Mucosa of stomach (tissue), 1 donor: ENCODE results near the gene LOXL4.

Experiments used
- H3K27me3 ChIP-seq: one replicate; pipeline ENCODE4 v1.7.0; 2013; ENCODE audit warnings: mild to moderate bottlenecking, low read length; ENCODE audit not compliant: control insufficient read depth, insufficient read depth
- H3K36me3 ChIP-seq: one replicate; pipeline ENCODE4 v1.7.0; 2013; ENCODE audit warnings: low read length; ENCODE audit not compliant: control insufficient read depth, insufficient read depth
- H3K4me1 ChIP-seq: one replicate; pipeline ENCODE4 v1.7.0; 2013; ENCODE audit warnings: mild to moderate bottlenecking, low read length; ENCODE audit not compliant: control insufficient read depth, insufficient read depth
- H3K4me3 ChIP-seq: one replicate; pipeline ENCODE4 v1.7.0; 2013; ENCODE audit warnings: low read length
- H3K9ac ChIP-seq: one replicate; pipeline ENCODE4 v1.7.0; 2013; ENCODE audit warnings: mild to moderate bottlenecking, low read length, moderate library complexity
- H3K9me3 ChIP-seq: one replicate; pipeline ENCODE4 v1.7.0; 2013; ENCODE audit warnings: mild to moderate bottlenecking, low read length, moderate library complexity; ENCODE audit not compliant: control insufficient read depth
- donor health status: Pancreatic carcinoma.

LOXL4 gene

GRCh38 chr10:98306501-98306900 is 38.5 kb upstream of the LOXL4 start:
- H3K9ac ChIP-seq = no peak overlapping the region
- no peaks in the 10 kb centered on the region for H3K9me3 ChIP-seq
- no peaks in the 10 kb centered on the region for H3K36me3 ChIP-seq
- H3K4me1 ChIP-seq = peaks cover 5% of the 10 kb centered on the region
- no peak overlapping the region for H3K4me3 ChIP-seq
- peaks cover 3% of the 10 kb centered on the region for H3K27me3 ChIP-seq

- Histone ChIP-seq H3K9me3 (no peaks in the 10 kb centered on the region), H3K9ac (no peak overlapping the region), H3K4me1 (no peaks in the 10 kb centered on the region), H3K27me3 (peaks cover 3% of the 10 kb centered on the region), H3K36me3 (no peaks in the 10 kb centered on the region), H3K4me3 (no peak overlapping the region)
These were observed 35.6 kb upstream of the LOXL4 start for GRCh38 chr10:98303569-98303968.

DNA sequence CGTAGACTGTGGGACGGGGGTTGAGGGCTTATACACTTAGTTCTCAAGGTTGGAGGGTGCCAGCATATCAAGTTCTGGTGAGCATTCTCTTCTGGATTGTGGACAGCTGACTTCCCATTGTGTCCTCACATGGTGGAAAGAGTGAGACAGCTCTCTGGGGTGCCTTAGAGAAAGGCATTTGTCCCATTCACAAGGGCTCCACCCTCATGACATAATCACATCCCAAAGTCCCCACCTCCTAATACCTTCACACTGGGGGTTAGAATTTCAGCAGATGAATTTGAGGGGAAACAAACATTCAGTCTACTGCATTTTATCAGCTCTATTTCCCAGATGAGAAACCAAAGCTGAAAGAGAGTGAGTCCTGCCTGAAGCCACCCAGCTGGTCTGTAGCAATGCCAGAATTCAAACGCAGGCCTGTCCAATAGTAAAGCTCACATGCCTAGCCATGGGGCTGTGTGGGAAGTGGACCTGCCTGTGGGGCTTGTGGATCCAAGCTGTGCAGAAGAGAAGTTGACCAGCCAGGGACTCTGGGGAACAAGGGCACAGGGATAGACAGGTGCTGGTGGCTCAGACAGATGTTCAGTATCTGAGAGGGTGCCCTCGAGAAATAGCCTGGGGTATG is 34.9 kb upstream of the LOXL4 start:
- Histone ChIP-seq H3K9me3 (no peaks in the 10 kb centered on the region), H3K36me3 (no peaks in the 10 kb centered on the region), H3K4me1 (no peaks in the 10 kb centered on the region), H3K4me3 (no peak overlapping the region), H3K27me3 (peaks cover 3% of the 10 kb centered on the region), H3K9ac (no peak overlapping the region)

GRCh38 chr10:98301664-98302319 is 33.8 kb upstream of the LOXL4 start:
- H3K9ac ChIP-seq = no peak overlapping the region
- no peak overlapping the region for H3K4me3 ChIP-seq
- H3K27me3 ChIP-seq = peaks cover 7% of the 10 kb centered on the region
- H3K4me1 ChIP-seq = no peaks in the 10 kb centered on the region
- H3K9me3 ChIP-seq = no peaks in the 10 kb centered on the region
- no peaks in the 10 kb centered on the region for H3K36me3 ChIP-seq

DNA sequence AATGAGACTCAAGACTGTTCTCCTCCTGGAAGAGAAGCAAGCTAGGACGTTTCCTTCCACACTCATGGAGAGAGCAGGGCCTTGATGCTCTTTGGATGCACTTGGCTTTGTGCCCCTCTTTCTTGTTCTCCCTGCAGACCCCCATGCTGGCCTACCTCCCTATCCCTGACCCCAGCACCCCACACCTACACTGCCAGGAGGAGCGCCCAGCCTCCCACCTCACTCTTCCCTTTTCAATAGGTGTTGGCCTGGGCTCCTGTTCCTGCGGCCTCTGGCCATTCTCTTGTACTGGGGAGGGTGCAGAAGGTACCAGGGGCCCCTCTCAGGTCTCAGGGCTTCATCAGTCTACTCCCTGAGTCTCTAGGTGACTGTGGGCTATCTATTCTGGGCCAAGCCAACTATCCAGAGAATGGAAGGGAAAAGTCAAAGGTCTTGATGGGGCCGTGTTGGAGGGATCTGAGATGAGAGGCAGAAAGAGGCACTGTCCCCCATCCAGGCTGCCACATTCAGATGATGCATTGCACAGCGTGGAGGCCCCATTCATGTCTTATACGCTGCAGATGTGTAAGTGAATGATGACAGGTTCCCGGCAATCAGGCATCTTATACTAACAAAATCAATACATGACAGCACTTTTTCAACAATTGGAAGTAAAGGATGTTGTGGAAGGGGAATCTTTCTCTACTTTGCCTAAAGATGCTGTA is 32.7 kb upstream of the LOXL4 start:
- Histone ChIP-seq H3K36me3 (no peaks in the 10 kb centered on the region), H3K9ac (no peak overlapping the region), H3K27me3 (peaks cover 8% of the 10 kb centered on the region), H3K9me3 (no peaks in the 10 kb centered on the region), H3K4me3 (no peak overlapping the region), H3K4me1 (no peaks in the 10 kb centered on the region)

- peaks cover 8% of the 10 kb centered on the region for H3K27me3 ChIP-seq
- no peak overlapping the region for H3K4me3 ChIP-seq
- H3K9me3 ChIP-seq = no peaks in the 10 kb centered on the region
- no peaks in the 10 kb centered on the region for H3K4me1 ChIP-seq
- H3K9ac ChIP-seq = no peak overlapping the region
- H3K36me3 ChIP-seq = no peaks in the 10 kb centered on the region
These were observed 31.3 kb upstream of the LOXL4 start for GRCh38 chr10:98299341-98299740.

DNA sequence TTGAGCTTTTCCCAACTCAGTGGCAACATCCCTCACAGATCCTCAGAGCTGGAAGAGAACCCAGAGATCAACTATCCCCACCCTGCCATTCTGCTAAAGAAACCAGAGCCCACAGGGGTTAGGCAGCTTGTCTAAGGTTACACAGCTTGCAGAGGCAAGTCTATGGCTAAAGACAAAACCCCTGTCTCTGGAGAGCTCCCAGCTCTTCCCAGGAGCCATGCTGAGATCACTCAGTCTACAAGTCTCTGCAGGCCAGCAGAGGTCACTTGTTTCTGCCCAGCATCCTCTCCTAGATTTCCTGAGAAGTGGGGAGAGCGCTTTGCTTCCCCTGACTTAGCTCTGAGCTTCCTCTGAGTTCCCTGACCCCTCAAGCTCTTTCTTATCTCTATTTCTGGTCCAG is 28.5 kb upstream of the LOXL4 start:
- Histone ChIP-seq H3K9me3 (no peaks in the 10 kb centered on the region), H3K27me3 (peaks cover 8% of the 10 kb centered on the region), H3K36me3 (no peaks in the 10 kb centered on the region), H3K9ac (no peak overlapping the region), H3K4me3 (no peak overlapping the region), H3K4me1 (no peaks in the 10 kb centered on the region)

- peaks cover 7% of the 10 kb centered on the region for H3K27me3 ChIP-seq
- no peak overlapping the region for H3K4me3 ChIP-seq
- H3K4me1 ChIP-seq = no peaks in the 10 kb centered on the region
- no peaks in the 10 kb centered on the region for H3K9me3 ChIP-seq
- no peak overlapping the region for H3K9ac ChIP-seq
- H3K36me3 ChIP-seq = no peaks in the 10 kb centered on the region
These were observed 27.9 kb upstream of the LOXL4 start for GRCh38 chr10:98295907-98296306.

GRCh38 chr10:98295401-98295811 is 27.4 kb upstream of the LOXL4 start:
- Histone ChIP-seq H3K36me3 (no peaks in the 10 kb centered on the region), H3K27me3 (peaks cover 7% of the 10 kb centered on the region), H3K4me1 (no peaks in the 10 kb centered on the region), H3K9ac (no peak overlapping the region), H3K9me3 (no peaks in the 10 kb centered on the region), H3K4me3 (no peak overlapping the region)

DNA sequence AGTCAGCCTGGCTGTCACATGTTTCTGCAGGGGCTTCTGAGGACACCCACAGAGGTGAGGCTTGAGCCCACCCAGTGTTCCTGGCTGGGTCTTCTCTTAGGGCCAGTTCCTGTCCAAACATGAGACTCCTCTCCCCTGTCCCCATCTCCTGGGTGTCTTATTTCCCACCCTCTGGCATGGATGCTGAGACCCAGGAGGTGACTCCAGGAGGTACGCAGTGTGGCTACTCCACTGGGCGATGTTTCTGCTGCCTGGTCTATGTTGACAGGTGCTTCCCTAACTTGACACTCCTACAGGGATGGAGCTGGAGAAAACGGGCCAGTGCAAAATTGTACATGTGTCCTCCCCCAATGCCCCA is 26.3 kb upstream of the LOXL4 start:
- no peaks in the 10 kb centered on the region for H3K9me3 ChIP-seq
- H3K4me1 ChIP-seq = no peaks in the 10 kb centered on the region
- no peaks in the 10 kb centered on the region for H3K36me3 ChIP-seq
- H3K4me3 ChIP-seq = no peak overlapping the region
- peaks cover 7% of the 10 kb centered on the region for H3K27me3 ChIP-seq
- H3K9ac ChIP-seq = no peak overlapping the region

- Histone ChIP-seq H3K9me3 (no peaks in the 10 kb centered on the region), H3K4me1 (no peaks in the 10 kb centered on the region), H3K9ac (no peak overlapping the region), H3K4me3 (no peak overlapping the region), H3K36me3 (no peaks in the 10 kb centered on the region), H3K27me3 (peaks cover 7% of the 10 kb centered on the region)
These were observed 25.7 kb upstream of the LOXL4 start for GRCh38 chr10:98293550-98294269.

DNA sequence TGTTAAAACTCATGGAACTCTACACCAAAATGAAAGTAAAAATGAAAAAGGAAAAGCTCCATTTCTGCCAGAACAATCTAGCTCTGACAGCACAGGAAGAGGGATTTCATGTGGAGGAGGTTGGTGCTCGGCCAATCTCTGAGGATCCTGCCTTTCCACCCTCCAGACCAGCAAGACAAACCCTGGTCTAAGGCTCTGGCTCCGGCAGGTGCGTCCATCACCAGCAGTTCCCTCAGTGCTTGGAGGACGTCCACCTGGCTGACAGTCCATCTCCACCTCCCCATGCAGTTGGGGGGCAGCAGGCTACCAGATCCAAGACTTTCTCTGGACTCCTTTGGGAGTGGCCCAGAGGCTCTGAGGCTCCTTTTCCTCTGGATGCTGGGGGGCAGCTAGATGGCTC is 25.0 kb upstream of the LOXL4 start:
- Histone ChIP-seq H3K9me3 (no peaks in the 10 kb centered on the region), H3K36me3 (no peaks in the 10 kb centered on the region), H3K9ac (no peak overlapping the region), H3K4me3 (no peak overlapping the region), H3K4me1 (no peaks in the 10 kb centered on the region), H3K27me3 (peaks cover 7% of the 10 kb centered on the region)
